GM12865 (cell line): ENCODE data around the gene HOXD3.

ENCODE experiments used
- DNase-seq: peaks from one replicate; pipeline ENCODE4 v3.0.0; 2010; ENCODE audit warnings: low read depth
- H3K4me3 ChIP-seq: 2 replicates; pipeline ENCODE4 v1.5.1; 2011; ENCODE audit warnings: mild to moderate bottlenecking, low read depth, low read length, control low read depth
- TF ChIP-seq, protein P1 (sequence below): IDR thresholded peaks from 2 replicates; pipeline ENCODE4 v1.5.1; 2011; ENCODE audit warnings: low read length, control low read depth, low read depth, inconsistent platforms; ENCODE audit not compliant: insufficient read depth; ENCODE audit errors: missing control alignments

The HOXD3 gene

DNA sequence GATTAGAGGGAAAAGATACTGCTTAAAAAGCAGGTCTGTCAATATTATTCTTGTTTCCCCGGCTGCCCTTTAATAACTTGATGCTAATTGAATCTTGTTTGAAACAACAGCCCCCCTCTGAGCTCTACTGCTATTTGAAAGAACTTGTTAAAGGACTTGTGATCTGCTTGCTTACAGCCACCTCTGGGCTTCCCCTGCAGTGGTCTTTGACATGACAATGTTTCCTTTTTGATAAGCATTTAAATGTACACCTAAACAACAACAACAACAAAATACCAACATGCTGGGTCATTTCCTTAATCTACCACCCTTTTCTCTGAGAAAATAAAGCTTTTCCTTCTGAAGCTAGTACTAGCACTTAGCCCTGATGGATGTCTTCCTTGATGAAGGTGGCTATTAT is 35.2 kb downstream of the HOXD3 start:
- TF ChIP-seq, protein P1, sequence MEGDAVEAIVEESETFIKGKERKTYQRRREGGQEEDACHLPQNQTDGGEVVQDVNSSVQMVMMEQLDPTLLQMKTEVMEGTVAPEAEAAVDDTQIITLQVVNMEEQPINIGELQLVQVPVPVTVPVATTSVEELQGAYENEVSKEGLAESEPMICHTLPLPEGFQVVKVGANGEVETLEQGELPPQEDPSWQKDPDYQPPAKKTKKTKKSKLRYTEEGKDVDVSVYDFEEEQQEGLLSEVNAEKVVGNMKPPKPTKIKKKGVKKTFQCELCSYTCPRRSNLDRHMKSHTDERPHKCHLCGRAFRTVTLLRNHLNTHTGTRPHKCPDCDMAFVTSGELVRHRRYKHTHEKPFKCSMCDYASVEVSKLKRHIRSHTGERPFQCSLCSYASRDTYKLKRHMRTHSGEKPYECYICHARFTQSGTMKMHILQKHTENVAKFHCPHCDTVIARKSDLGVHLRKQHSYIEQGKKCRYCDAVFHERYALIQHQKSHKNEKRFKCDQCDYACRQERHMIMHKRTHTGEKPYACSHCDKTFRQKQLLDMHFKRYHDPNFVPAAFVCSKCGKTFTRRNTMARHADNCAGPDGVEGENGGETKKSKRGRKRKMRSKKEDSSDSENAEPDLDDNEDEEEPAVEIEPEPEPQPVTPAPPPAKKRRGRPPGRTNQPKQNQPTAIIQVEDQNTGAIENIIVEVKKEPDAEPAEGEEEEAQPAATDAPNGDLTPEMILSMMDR = no peak
- H3K4me3 ChIP-seq = no peak overlapping the region
- DNase-seq = no peak

DNA sequence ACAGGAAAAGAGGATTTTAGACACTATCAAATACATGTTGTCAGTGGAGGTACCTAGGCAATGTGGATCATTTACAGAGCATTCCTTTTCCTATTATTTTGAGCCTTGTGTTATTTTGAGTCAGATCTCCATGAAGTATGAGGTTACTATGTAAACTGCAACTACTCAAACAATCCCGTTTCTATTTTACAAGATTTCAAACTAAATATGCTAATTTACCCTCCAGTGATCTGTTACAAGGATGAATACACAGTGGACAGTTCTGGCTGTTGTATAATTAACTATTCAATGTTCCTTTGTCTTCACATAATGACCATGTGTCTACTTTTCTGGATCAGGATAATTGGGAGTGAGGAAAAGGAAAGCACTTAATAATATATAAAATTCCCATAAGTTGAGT is 35.9 kb downstream of the HOXD3 start:
- no peak overlapping the region for H3K4me3 ChIP-seq
- TF ChIP-seq, protein P1 = no peak
- DNase-seq = no peak

DNA sequence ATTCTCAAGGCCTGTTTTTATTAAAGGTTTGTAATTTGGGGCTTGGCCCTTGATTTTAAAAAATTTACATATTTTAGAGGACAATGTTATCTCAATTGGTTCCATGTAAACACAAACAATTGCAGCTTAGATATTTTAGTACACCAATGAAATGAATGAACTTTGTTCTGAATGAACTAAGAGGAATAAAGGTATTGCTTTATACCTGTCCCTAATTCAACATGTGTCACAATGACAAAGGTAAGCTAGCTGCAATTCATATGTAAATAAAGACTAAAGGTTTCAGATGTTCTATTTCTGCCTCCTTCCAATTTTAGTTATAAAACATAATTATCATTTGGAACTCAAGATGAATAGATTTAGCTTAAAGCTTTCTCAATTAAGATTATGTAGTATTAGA is 42.8 kb downstream of the HOXD3 start:
- no peak for DNase-seq
- H3K4me3 ChIP-seq = no peak overlapping the region
- TF ChIP-seq, protein P1 = no peak

DNA sequence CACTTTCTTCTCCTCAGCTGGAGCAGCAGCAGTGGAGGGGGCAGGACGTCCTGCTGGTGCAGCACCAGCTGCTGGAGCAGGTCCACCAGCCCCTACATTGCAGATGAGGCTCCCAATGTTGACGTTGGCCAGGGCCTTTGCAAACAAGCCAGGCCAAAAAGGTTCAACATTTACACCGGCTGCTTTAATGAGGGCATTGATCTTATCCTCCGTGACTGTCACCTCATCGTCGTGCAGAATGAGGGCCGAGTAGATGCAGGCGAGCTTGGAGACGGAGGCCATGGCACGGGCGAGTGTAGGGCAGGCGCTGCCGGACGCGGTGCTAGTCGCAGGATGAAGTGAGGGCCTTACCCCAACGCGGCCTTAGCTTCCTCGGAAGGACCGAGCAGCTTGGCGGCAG is 43.9 kb downstream of the HOXD3 start:
- H3K4me3 ChIP-seq = no peak overlapping the region
- TF ChIP-seq, protein P1 = no peak

DNA sequence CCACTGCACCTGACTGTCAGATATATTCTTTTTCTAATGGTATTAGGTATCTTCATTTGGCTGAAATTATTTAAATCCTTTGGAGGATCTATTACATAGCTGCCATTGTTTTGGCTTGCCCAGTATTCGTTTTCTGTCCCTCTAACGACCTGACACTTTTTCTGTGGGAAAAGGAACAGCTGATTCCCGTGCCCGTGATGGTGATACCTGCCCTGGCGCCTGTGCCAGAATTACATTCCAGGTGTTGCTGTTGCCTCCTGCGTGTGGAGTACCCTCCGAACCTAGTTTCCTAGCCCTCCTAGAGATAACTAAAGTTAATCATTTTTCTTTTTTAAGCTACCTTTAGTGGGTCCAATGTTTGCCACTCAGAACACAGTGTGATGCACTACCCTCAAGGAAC is 45.4 kb downstream of the HOXD3 start:
- no peak for DNase-seq
- TF ChIP-seq, protein P1 = no peak
- H3K4me3 ChIP-seq = no peak overlapping the region

More for the DNA sequence above, 43.9 kb downstream of the HOXD3 start:
- no peak for DNase-seq

DNA sequence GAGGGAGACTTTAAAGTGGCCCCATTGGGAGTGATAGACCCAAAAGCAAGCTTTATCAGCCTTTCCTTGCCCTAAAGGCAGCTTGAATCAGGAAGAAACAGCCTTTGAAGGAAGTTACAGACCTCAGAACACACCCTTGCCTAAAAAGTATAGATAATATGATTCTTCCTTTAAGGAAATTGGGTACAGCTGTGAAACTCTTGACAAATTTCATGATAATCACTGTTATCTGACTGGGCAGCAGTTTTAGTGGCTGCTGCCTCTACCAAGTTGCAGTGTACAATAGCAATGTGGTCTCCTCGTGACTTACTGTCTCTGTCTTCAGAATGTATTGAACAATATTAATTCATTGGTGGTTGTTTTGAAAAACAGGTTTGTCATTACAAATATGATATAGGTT is 48.0 kb downstream of the HOXD3 start:
- no peak for DNase-seq
- H3K4me3 ChIP-seq = no peak overlapping the region
- TF ChIP-seq, protein P1 = no peak

- no peak overlapping the region for H3K4me3 ChIP-seq
- TF ChIP-seq, protein P1 = no peak
- DNase-seq = no peak
Observed at GRCh38 chr2:176206136-176206535, 49.0 kb downstream of the HOXD3 start.
